ENCODE data around the gene TRAPPC3L.

Gene TRAPPC3L

GRCh38 chr6:116522896-116523295 is 22.6 kb downstream of the TRAPPC3L start:
- DNase-seq (ENCODE audit: low read depth): no peak
- no peak for TF ChIP-seq CTCF (conservative IDR thresholded peaks at IDR 0.05; ENCODE audit: low read depth, low read length)
- no peak overlapping the region for H3K4me3 ChIP-seq (ENCODE audit: low read length)

- DNase-seq (ENCODE audit: low read depth): no peak
- TF ChIP-seq CTCF (conservative IDR thresholded peaks at IDR 0.05; ENCODE audit: low read depth, low read length): no peak
- H3K4me3 ChIP-seq (ENCODE audit: low read length): no peak overlapping the region
Measured at GRCh38 chr6:116518621-116519368, 26.7 kb downstream of the TRAPPC3L start.

GRCh38 chr6:116515141-116515540 is 30.3 kb downstream of the TRAPPC3L start:
- no peak for TF ChIP-seq CTCF (conservative IDR thresholded peaks at IDR 0.05; ENCODE audit: low read depth, low read length)
- DNase-seq (ENCODE audit: low read depth): no peak

GRCh38 chr6:116514111-116514510 is 31.4 kb downstream of the TRAPPC3L start:
- no peak for DNase-seq (ENCODE audit: low read depth)
- no peak for TF ChIP-seq CTCF (conservative IDR thresholded peaks at IDR 0.05; ENCODE audit: low read depth, low read length)
- no peak overlapping the region for H3K4me3 ChIP-seq (ENCODE audit: low read length)

More at GRCh38 chr6:116515141-116515540, 30.3 kb downstream of the TRAPPC3L start:
- no peak overlapping the region for H3K4me3 ChIP-seq (ENCODE audit: low read length)

DNA sequence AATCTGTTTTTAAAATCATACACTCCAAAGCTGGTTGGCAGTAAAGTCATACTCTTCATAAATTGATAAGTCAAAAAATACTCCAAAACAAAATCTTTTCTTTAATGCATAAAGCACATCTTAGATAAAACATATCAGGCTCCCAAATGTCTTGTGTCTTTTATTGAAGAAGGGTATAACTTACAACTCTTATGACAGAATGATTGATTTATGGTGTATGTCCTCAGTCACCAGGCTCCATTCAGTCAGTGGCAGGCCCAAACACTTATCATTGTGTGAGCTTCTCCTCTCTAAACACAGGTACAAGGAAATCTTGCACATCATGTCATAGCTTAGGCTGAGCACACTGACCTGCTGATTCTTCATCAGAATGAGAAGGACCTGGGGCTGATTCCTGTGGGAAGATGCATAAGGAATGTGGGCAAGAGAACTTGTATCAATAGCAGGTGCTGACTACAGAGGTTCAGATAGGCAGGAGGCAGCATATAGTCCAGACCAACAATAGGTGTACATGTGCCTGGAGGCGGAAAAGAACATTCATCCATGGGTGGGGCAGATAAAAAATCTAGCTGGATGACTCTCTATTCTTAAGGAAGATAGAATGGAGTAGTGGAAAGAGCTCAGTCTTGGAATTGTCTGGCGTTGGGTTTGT is 32.1 kb downstream of the TRAPPC3L start:
- no peak for TF ChIP-seq CTCF (conservative IDR thresholded peaks at IDR 0.05; ENCODE audit: low read depth, low read length)
- no peak overlapping the region for H3K4me3 ChIP-seq (ENCODE audit: low read length)
- no peak for DNase-seq (ENCODE audit: low read depth)

DNA sequence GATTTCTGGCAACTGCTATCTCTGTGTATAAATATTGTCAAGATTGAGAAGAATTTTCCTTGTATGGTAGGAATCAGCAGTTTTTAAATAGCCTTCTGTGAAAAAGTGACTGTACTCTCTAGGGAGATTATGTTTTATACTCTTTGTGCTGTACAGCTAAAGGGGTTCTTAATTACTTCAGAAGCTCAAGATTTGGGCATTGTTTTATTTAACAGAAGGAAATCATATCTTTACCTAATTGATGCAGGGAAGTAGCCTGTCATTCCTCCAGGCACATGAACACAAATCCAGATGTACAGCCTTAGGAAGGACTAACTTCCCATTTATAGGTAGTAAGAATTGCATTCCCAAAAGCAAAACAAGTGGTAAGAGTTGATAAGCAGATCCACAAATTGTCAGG is 32.8 kb downstream of the TRAPPC3L start:
- DNase-seq (ENCODE audit: low read depth): no peak
- TF ChIP-seq CTCF (conservative IDR thresholded peaks at IDR 0.05; ENCODE audit: low read depth, low read length): no peak
- H3K4me3 ChIP-seq (ENCODE audit: low read length): no peak overlapping the region

DNA sequence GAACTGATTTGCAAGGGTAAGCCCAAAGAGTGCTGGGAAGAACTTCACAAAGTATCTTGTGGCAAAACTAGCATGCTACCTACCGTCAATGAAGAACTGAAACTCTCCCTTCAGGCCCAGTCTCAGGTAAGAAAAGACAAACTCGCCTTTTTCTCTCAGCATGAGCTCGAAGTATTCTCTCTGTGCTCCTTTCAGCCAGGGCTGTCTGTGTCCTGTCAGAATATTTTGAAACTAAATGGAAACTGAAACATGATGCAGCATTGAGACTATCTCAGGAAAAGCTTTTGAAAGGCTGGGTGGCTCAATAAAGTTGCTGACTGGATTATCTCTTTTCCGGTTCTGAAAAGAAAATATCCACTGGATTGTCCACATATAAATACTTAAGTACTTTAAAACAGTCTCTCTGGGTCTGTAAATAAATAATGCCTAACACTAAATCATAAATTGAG is 33.3 kb downstream of the TRAPPC3L start:
- TF ChIP-seq CTCF (conservative IDR thresholded peaks at IDR 0.05; ENCODE audit: low read depth, low read length): no peak
- no peak overlapping the region for H3K4me3 ChIP-seq (ENCODE audit: low read length)
- DNase-seq (ENCODE audit: low read depth): no peak
